Aorta (tissue), 5 donors: ENCODE measurements around the gene UBXN6. TPM values are rescaled to one million over a fixed set of nuclear protein-coding genes. Genes with fewer than 3 reads are reported as not detected.

Experiments used
- ATAC-seq: fragments of 200-7000 bp; cut with Tn5 transposase; one replicate; pipeline ENCODE4 v1.9.1; 2022; ENCODE audit warnings: moderate library complexity; ENCODE audit not compliant: low FRiP score
- DNase-seq, 2 donors: peaks; one replicate each; pipeline ENCODE4 v3.0.0-alpha.2; 2020
- H3K27ac ChIP-seq, 2 donors: one replicate each; pipeline ENCODE4 v1.5.1; 2013; ENCODE audit warnings: low read length in 2 of 2, mild to moderate bottlenecking in 2 of 2, moderate library complexity in 2 of 2, control low read depth in 1 of 2, inconsistent platforms in 1 of 2, low read depth in 1 of 2
- H3K27me3 ChIP-seq, 2 donors: one replicate each; pipeline ENCODE4 v1.6.1; 2013; ENCODE audit warnings: control low read depth in 1 of 2, low read length in 1 of 2, mild to moderate bottlenecking in 1 of 2, moderate library complexity in 1 of 2; ENCODE audit not compliant: insufficient read depth in 2 of 2, control insufficient read depth in 1 of 2
- H3K36me3 ChIP-seq, 2 donors: one replicate each; pipeline ENCODE4 v1.6.1; 2013; ENCODE audit warnings: control low read depth in 1 of 2, low read length in 1 of 2, mild to moderate bottlenecking in 1 of 2; ENCODE audit not compliant: insufficient read depth in 2 of 2, control insufficient read depth in 1 of 2
- H3K4me1 ChIP-seq, 2 donors: one replicate each; pipeline ENCODE4 v1.6.1; 2013; ENCODE audit warnings: low read length in 2 of 2, control low read depth in 1 of 2, mild to moderate bottlenecking in 1 of 2, moderate library complexity in 1 of 2; ENCODE audit not compliant: insufficient read depth in 2 of 2, control insufficient read depth in 1 of 2
- H3K4me3 ChIP-seq, 2 donors: one replicate each; pipeline ENCODE4 v1.5.1; 2013; ENCODE audit warnings: low read length in 2 of 2, control low read depth in 1 of 2, mild to moderate bottlenecking in 1 of 2
- H3K9me3 ChIP-seq: one replicate; pipeline ENCODE4 v1.6.1; 2013; ENCODE audit warnings: mild to moderate bottlenecking, low read length; ENCODE audit not compliant: control insufficient read depth
- WGBS, 2 donors: extraction: QIAGEN DNeasy Blood & Tissue Kit; methylation state at CpG; one replicate each; pipeline ENCODE4 v1.1.7; 2013; 5-methylcytosine and 5-hydroxymethylcytosine counted together
- intact Hi-C, 2 donors: fragments of 100-400 bp; cut with DNase I; formaldehyde crosslinking; loops; one replicate each; pipeline versions ENCODE4 v1.14.2 to v1.15.0; 2022
- polyA plus RNA-seq, 2 donors: library from polyadenylated mRNA; stranded (reverse); fragments of 200-250 nt; gene quantifications; one replicate each; pipeline ENCODE4 v1.2.3, GENCODE V29; 2013
- total RNA-seq, 2 donors: library from RNA; stranded (reverse); fragmentation: NEBNext Ultra II Directional; extraction: Animal tissue kit (Norgen Biotek cat#: 25700); gene quantifications; one replicate each; pipeline ENCODE4 v1.2.1, GENCODE V29; 2021
- donor health status: healthy with polysubstance abuse.
- donor health status: Bipolar disorder and iron deficiency.
- donor health status: DM: no; HTN: no; CAD: no.
- donor health status: DM: no; HTN: no; CAD: no.
- donor health status: DM: yes; HTN: yes; CAD: no.

The UBXN6 gene
- total and polyA plus RNA-seq, 4 donors, result 78.5 to 181 (median 85.8) TPM

DNA sequence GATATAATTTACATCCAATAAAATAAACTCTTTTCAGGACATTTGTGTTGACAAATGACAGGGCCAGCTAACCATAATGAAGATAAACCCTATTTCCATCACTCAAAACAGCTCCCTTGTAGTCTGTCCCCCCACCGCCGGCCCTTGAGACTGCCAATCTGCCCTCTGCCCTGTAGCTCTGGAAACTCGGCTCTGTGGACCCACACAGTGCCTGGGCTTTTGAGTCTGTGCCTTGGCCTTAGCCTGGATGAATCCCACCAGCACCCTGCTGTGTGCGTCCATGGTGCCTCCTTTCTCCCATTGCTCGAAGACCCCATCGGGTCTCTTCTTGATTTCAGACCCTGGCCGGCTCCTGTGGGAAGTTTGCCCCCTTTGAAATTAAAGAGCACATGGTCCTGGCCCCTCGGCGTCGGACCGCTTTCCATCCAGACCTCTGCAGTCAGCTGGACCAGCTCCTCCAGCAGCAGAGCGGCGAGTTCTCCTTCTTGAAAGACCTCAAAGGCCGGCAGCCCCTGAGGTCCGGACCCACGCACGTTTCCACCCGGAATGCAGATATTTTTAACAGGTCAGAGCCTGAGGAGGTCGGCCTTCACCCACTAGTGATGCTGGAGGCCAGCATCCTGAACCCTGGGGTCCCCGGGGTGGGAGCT is 29.1 kb downstream of the UBXN6 start:
- intact Hi-C loops, result no loop called here
- Histone ChIP-seq H3K4me3 (no peak overlapping the region), H3K36me3 (no peaks in the 10 kb centered on the region), H3K27ac (no peak overlapping the region), H3K4me1 (no peaks in the 10 kb centered on the region), H3K27me3 (no peaks in the 10 kb centered on the region), H3K9me3 (no peaks in the 10 kb centered on the region)
- ATAC-seq (no peak), DNase-seq (no peak)
- WGBS, 2 donors, result 94% methylated on average over 20 of the region's 20 CpGs

DNA sequence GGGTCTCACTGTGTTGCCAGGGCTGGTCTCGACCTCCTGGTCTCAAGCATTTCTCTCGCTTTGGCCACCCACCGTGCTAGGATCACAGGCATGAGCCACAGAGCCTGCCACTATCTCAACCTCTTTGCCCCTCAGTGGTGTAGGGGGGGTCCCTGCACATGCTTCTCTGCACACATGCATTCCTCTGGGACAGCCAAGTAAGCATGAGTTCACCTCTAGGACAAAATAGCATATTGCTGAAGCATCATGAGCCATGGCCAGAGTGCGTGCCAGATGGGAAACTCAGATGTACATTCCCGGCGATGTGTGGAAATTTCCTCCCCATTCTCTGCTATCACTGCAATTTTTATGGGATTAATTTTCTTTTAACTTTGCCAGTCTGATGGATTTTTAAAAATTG is 32.1 kb downstream of the UBXN6 start:
- Histone ChIP-seq H3K36me3 (no peaks in the 10 kb centered on the region), H3K27me3 (no peaks in the 10 kb centered on the region), H3K4me1 (no peaks in the 10 kb centered on the region), H3K9me3 (no peaks in the 10 kb centered on the region), H3K4me3 (no peak overlapping the region), H3K27ac (no peak overlapping the region)
- WGBS, 2 donors, result 92 to 95% methylated on average over 6 of the region's 6 CpGs
- intact Hi-C loops, result no loop called here
- DNase-seq (no peak), ATAC-seq (no peak)

- H3K4me1 ChIP-seq, result no peaks in the 10 kb centered on the region
- H3K9me3 ChIP-seq, result no peaks in the 10 kb centered on the region
- no peak overlapping the region for H3K27ac ChIP-seq
- ATAC-seq (no peak), DNase-seq (no peak)
- no peak overlapping the region for H3K4me3 ChIP-seq
- H3K36me3 ChIP-seq, result no peaks in the 10 kb centered on the region
- intact Hi-C loops, result no loop called here
- no peaks in the 10 kb centered on the region for H3K27me3 ChIP-seq
- 95 to 96% methylated on average over 16 of the region's 16 CpGs for WGBS, 2 donors
Measured at GRCh38 chr19:4423416-4424126, 34.0 kb downstream of the UBXN6 start.

GRCh38 chr19:4416268-4416667 is 41.3 kb downstream of the UBXN6 start:
- Histone ChIP-seq H3K27me3 (no peaks in the 10 kb centered on the region), H3K4me3 (no peak overlapping the region), H3K36me3 (no peaks in the 10 kb centered on the region), H3K4me1 (no peaks in the 10 kb centered on the region), H3K9me3 (no peaks in the 10 kb centered on the region), H3K27ac (no peak overlapping the region)
- ATAC-seq (no peak), DNase-seq (no peak)
- intact Hi-C loops, result no loop called here
- 92 to 94% methylated on average over 9 of the region's 9 CpGs for WGBS, 2 donors

- Histone ChIP-seq H3K27me3 (no peaks in the 10 kb centered on the region), H3K4me1 (no peaks in the 10 kb centered on the region), H3K36me3 (no peaks in the 10 kb centered on the region), H3K27ac (no peak overlapping the region), H3K4me3 (no peak overlapping the region), H3K9me3 (no peaks in the 10 kb centered on the region)
- no peak for DNase-seq
- intact Hi-C loops, result no loop called here
- WGBS, 2 donors, result 6 to 9% methylated on average over 10 of the region's 10 CpGs
- ATAC-seq, result no peak
Measured at GRCh38 chr19:4415352-4415751, 42.2 kb downstream of the UBXN6 start.

DNA sequence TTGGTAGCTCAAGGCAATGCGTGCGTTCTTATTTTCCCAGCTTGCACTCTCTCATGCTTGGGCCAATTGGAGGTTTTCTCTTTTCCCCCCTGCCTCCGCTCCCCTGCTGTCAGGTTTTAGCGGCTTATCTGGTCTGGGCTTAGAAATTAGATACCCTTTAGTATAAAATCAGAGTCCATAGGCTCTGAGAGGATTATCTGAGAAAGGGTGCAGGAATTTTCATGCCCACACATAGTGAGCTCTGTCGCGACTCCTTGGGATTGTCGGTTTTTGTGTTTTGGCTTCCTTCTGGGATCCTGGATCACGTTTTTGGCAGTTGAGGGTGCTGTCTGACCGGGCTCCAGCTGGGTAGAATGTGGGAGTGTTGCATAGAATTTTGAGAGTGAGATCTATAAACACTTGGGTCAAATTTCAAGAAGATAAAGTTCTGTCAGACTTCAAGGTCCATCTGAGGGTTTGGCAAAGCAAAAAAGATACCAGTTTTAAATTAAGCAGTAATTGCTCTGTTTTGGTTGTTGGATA is 42.7 kb downstream of the UBXN6 start:
- no peak overlapping the region for H3K27ac ChIP-seq
- intact Hi-C loops, result no loop called here
- H3K4me3 ChIP-seq, result no peak overlapping the region
- ATAC-seq (no peak), DNase-seq (no peak)
- H3K27me3 ChIP-seq, result no peaks in the 10 kb centered on the region
- H3K9me3 ChIP-seq, result no peaks in the 10 kb centered on the region
- H3K36me3 ChIP-seq, result no peaks in the 10 kb centered on the region
- H3K4me1 ChIP-seq, result no peaks in the 10 kb centered on the region
- WGBS, 2 donors, result 8 to 9% methylated on average over 9 of the region's 9 CpGs

DNA sequence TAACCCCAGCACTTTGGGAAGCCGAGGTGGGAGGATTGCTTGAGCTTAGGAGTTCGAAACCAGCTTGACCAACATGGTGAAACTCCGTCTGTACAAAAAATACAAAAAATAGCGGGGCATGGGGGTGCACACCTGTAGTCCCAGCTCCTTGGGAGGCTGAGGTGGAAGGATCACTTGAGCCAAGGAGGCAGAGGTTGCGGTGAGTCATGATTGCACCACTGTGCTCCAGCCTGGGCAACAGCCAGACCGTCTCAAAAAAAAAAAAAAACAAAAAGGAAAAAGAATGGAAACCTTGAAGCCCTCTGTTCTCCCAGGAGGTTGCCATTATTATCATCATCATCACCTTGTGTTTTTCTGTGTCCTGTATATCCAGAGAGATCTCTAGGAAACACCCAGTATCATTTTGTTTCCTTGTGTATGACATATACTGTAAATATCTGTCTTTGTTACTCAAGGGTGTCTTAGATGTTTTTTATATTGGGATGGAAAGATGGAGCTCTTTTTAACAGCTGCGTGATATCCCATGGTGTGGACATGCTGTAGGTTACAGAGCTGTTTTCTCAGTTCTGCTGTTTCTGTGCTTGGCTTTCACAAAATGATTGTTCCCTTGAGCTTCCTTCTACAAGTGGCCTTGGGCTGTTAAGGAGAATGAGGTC is 43.3 kb downstream of the UBXN6 start:
- Histone ChIP-seq H3K36me3 (no peaks in the 10 kb centered on the region), H3K4me3 (no peak overlapping the region), H3K27me3 (no peaks in the 10 kb centered on the region), H3K9me3 (no peaks in the 10 kb centered on the region), H3K27ac (no peak overlapping the region), H3K4me1 (no peaks in the 10 kb centered on the region)
- WGBS, 2 donors, result 86 to 89% methylated on average over 7 of the region's 7 CpGs
- DNase-seq (no peak), ATAC-seq (no peak)
- intact Hi-C loops, result no loop called here

GRCh38 chr19:4413588-4413987 is 44.0 kb downstream of the UBXN6 start:
- no peak overlapping the region for H3K27ac ChIP-seq
- H3K4me1 ChIP-seq, result no peaks in the 10 kb centered on the region
- ATAC-seq, result no peak
- H3K27me3 ChIP-seq, result no peaks in the 10 kb centered on the region
- intact Hi-C loops, result no loop called here
- no peak for DNase-seq
- no peak overlapping the region for H3K4me3 ChIP-seq
- 95 to 96% methylated on average over 3 of the region's 3 CpGs for WGBS, 2 donors
- H3K9me3 ChIP-seq, result no peaks in the 10 kb centered on the region
- H3K36me3 ChIP-seq, result no peaks in the 10 kb centered on the region
